ENCODE measurements around the gene PSMA4.
"Not testable (repeated sequence)": the region's sequence is repeated elsewhere in the genome, so short reads cannot be mapped to it uniquely, and the experiment has no call there.

Gene PSMA4

GRCh38 chr15:78551902-78552301, 11.7 kb downstream of the PSMA4 start:
- DNase-seq (ENCODE audit: low read depth, low spot score), result no peak

- no peak for DNase-seq (ENCODE audit: low read depth, low spot score)
Observed at GRCh38 chr15:78552597-78552996, 12.4 kb downstream of the PSMA4 start.

DNA sequence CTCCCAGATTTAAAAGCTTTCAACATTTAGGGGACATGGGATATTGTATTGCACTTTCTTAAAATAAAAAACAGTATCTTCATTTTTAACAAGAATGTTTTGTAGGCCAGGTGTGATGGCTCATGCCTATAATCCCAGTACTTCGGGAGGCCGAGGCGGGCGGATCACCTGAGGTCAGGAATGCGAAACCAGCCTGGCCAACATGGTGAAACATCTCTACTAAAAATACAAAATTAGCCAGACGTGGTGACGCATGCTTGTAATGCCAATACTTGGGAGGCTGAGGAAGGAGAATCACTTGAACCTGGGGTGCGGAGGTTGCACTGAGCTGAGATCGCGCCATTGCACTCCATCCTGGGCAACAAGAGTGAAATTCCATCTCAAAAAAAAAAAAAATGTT, 20.0 kb downstream of the PSMA4 start:
- not testable (repeated sequence) for DNase-seq (ENCODE audit: low read depth, low spot score)

DNA sequence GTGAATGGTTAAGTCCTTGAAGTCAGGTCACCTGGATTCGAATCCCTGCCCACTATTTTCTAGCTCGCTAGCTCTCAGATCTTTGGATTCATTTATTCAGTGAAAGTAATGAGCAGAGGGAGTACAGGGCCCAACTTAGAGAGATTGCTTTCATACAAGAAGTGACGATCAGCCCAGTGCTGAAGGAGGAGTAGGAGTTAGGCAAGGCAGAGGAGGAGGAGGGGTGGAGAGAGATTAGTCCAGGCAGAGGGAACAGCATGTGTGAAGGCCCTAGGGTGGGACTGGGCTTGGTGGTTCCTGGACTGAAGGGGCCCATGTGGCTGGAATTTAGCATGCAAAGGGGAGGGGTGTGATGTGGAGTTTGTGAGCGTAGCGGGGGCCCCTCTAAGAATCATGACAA, 21.2 kb downstream of the PSMA4 start:
- DNase-seq (ENCODE audit: low read depth, low spot score), result no peak

DNA sequence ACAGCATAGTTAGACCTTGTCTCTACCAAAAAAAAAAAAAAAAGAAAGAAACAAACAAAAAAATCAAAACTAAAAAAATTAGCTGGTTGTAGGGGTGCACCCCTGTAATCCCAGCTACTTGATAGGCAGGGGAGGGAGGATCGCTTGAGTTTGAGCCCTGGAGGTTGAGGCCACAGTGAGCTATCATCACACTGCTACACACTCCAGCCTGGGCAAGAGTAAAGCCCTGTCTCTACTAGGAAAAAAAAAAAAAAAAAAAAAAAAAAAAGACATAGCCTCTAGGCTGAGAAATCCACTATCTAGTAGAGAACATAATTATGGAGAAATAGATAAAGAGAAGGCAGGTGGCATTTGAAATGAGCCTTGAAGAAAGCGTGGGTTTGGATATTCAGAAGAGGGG, 22.8 kb downstream of the PSMA4 start:
- no peak for DNase-seq (ENCODE audit: low read depth, low spot score)

DNA sequence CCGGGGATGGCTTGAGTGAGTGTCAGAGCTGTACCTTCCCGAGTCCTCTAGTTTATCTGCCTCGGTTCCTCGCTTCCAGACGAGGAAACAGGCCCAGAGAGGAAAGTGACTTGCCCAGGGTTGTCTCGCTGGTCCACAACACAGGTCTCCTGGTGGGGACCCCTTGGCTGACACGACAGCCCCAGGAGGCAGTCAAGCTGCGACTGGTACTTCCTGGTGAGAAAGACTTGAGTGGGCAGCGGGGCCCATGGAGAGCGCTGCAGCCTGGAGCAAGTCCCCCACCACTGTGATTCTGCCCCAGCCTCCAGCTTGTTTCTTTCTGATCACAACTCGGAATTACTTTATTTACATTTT, 24.5 kb downstream of the PSMA4 start:
- DNase-seq (ENCODE audit: low read depth, low spot score), result no peak

DNA sequence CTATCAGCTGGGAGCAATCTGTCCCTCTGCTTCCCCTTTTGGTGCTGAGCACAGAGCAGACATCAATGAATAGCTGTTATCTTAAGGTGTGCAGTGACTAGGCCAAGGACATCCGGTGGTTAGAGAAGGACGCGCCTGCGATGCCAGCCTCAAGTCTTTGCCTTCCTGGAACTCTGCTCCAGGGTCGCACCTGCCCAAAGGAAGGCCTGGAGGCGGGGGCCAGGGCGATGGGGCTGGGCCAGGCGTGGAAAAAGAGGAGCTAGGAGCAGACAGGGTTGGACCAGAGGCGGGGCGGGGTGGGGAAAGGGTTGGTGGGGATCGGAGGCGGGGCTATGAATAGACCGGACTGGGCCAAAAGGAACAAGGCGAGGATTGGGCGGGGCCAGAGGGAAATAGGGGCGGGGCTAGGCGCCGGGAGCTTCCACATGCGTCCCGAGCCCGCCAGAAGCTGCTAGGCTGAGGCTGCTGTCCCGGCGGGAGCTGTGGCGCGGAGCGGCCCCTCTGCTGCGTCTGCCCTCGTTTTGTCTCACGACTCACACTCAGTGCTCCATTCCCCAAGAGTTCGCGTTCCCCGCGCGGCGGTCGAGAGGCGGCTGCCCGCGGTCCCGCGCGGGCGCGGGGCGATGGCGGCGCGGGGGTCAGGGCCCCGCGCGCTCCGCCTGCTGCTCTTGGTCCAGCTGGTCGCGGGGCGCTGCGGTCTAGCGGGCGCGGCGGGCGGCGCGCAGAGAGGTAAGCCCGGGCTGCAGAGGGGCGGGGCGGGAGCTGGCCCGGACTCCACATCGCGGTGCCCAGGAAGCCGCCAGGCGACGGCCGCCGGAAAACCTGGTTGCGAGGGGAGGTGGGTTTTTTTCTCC, 25.1 kb downstream of the PSMA4 start, which contains the start of gene CHRNA5:
Gene CHRNA5 (plus strand): TSS at position 424 of the 854 bp plus-strand sequence. CDS start 200 bp downstream, at position 624.
- DNase-seq (ENCODE audit: low read depth, low spot score), result peak; percentile 92

GRCh38 chr15:78565951-78566774, 25.9 kb downstream of the PSMA4 start:
- peak; percentile 60 for DNase-seq (ENCODE audit: low read depth, low spot score)

DNA sequence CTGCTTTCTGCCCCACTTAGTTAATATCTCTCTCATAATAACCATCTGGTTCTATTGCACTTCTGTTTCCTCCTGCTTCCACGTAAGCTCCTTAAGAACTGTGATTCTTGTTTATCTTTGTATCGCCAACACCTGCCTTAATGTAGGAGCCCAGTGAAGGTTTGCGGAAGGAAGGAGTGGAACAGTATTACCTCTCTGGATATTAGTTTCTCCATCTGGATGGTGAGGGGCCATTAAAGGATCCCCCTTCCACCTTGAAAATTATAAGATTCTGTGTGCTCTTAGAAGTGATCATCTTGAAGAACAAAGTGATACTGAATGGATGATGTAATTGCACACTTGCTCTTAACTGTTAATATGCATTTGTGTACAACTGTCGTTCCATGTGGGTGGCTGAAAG, 27.3 kb downstream of the PSMA4 start:
- DNase-seq (ENCODE audit: low read depth, low spot score), result no peak

DNA sequence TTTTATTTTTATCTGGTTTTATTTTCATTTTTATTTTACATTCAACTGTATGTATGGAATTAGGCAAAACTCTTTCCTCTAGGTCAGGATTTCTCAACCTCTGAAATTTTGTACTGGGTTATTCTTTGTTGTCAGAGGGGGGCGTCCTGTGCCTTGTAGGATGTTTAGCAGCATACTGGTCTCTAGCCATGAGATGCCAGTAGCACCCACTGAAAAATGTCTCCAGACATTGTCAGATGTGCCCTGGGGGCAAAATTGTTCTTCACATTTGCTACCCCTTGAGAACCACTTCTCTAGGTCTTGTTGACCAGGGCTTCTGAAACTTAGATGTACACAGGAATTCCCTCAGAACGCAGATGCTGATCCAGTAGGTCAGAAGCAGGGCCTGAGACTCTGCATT, 30.5 kb downstream of the PSMA4 start:
- DNase-seq (ENCODE audit: low read depth, low spot score), result no peak

- no peak for DNase-seq (ENCODE audit: low read depth, low spot score)
Observed at GRCh38 chr15:78571382-78571781, 31.1 kb downstream of the PSMA4 start.

- no peak for DNase-seq (ENCODE audit: low read depth, low spot score)
Observed at GRCh38 chr15:78573416-78573815, 33.2 kb downstream of the PSMA4 start.

- no peak for DNase-seq (ENCODE audit: low read depth, low spot score)
Observed at GRCh38 chr15:78574944-78575343, 34.7 kb downstream of the PSMA4 start.

GRCh38 chr15:78597583-78597982, 57.3 kb downstream of the PSMA4 start:
- no peak for DNase-seq (ENCODE audit: low read depth, low spot score)

DNA sequence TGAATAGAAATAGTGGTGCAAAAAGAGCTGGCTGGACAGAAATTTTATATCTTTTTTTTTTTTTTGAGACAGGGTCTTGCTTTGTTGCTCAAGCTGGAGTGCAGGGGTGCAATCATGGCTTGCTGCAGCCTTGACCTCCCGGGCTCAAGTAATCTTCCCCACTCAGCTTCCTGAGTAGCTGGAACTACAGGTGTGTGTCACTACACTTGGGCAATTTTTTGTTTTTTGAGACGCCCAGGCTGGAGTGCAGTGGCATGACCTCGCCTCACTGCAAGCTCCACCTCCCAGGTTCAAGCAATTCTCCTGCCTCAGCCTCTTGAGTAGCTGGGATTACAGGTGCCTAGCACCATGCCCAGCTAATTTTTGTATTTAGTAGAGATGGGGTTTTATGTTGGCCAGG, 58.1 kb downstream of the PSMA4 start:
- no peak for DNase-seq (ENCODE audit: low read depth, low spot score)

GRCh38 chr15:78599189-78599588, 58.9 kb downstream of the PSMA4 start:
- no peak for DNase-seq (ENCODE audit: low read depth, low spot score)

All from astrocyte of the hippocampus (primary cell).